Measurements from ENCODE around the gene PER1.

PER1 gene

GRCh38 chr17:8166731-8167130 is 14.5 kb upstream of the PER1 start:
- no peak for DNase-seq (ENCODE audit: low read depth in 2 of 2)

DNA sequence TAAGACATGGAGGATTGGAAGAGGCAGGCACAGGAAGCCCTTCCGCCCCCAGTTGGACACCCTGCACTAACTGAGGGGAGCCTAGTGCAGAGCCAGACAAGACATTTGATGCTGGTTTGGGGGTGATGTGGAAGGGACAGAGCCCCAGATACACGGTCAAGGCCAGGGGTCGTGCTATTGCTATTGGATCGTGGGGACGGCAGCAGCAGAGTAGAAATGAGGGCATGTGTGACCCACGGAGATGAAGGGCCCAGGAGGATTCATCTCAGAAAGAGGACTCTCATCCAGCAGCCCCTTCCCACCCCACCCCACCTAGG is 12.6 kb upstream of the PER1 start:
- DNase-seq (ENCODE audit: low read depth in 2 of 2) = no peak

DNA sequence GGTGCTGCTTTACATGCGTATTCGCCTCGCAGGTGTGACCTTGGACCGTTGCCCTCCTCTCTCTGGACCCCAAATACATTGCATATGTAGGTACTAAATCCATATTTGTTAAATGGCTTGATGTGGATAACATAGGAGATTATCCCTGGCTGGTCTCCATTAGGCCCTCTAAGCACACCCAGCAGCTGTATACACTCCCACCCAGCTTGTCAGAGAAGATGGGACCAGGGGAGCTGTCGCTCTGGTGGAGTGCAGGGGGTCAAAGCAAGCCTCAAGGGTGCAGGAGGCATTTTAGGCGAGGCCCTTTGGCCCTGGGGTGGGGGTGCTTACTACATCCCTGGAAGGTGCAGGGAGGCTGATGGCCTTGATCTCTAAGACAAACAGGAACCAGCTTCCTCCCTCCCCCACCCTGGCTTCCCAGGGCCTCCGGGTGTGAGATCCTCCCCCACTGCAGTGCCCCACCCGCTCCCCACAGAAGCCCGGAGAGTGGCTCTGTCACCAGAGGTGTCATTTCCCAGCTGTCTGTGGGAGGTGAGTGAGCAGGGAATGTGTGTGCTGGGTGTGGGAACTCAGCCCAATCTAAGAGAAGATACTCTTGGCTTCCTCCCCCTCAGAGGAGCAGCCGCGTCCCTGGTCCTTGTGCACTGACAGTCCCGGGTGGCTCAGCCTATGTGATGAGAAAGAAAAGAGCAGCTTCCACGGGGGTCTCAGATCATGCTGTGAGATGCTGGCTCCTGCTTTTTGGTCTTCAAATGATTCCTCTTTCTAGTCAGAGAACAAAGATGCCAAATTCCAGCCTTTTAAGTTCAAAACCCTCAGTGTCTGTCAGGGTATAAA is 12.0 kb upstream of the PER1 start:
- peak in 1 of 2 donors; percentile 43 for DNase-seq (ENCODE audit: low read depth in 2 of 2)

- DNase-seq (ENCODE audit: low read depth in 2 of 2) = no peak
Measured at GRCh38 chr17:8162997-8163977, 11.1 kb upstream of the PER1 start.

- peak; percentile 63 to 67 for DNase-seq (ENCODE audit: low read depth in 2 of 2)
Measured at GRCh38 chr17:8162233-8162996, 10.2 kb upstream of the PER1 start, which contains the start of gene VAMP2. Gene VAMP2, minus strand, starts transcription at chr17:8162948. Its CDS starts 69 bp downstream, at chr17:8162879.

GRCh38 chr17:8161289-8162232 is 9.4 kb upstream of the PER1 start:
- no peak for DNase-seq (ENCODE audit: low read depth in 2 of 2)

DNA sequence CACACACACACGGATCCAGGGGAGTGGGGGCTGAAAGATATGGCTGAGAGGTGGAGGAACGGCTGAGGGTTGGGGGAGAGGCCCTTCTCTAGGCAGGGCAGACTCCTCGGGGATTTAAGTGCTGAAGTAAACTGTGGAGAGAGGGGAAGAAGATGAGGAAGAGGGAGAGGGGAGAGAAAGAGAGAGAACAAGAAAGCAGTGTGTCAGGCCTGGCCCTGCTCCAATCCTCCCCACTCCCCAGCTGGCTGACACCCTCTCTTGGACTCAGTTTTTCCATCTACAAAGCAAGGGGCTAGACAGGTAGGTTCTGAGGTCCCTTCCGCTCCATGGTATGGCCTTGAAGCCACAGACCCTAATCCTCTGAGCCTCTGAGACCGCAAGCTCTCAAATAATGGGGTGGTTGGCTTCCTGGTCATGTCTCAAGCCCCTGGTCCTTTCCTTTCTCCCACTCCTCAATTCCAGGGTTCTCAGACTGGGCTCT is 8.6 kb upstream of the PER1 start:
- DNase-seq (ENCODE audit: low read depth in 2 of 2) = no peak

DNA sequence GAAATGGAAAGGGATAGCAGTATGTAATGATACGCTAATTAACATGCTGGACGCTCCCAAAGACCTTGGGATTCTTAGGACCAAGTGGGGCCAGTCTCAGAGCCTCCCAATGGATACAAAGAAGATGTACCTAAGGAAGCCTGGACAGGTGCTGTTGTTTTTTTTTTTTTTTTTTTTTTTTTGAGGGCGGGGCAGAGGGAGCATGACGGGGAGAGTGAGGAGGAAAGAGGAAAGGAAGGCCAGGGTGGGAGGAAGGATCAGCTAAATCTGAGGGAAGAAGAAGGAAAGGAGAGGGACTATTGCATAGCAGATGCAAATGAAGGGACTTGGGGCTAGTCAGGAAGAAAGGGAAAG is 8.0 kb upstream of the PER1 start:
- no peak for DNase-seq (ENCODE audit: low read depth in 2 of 2)

DNA sequence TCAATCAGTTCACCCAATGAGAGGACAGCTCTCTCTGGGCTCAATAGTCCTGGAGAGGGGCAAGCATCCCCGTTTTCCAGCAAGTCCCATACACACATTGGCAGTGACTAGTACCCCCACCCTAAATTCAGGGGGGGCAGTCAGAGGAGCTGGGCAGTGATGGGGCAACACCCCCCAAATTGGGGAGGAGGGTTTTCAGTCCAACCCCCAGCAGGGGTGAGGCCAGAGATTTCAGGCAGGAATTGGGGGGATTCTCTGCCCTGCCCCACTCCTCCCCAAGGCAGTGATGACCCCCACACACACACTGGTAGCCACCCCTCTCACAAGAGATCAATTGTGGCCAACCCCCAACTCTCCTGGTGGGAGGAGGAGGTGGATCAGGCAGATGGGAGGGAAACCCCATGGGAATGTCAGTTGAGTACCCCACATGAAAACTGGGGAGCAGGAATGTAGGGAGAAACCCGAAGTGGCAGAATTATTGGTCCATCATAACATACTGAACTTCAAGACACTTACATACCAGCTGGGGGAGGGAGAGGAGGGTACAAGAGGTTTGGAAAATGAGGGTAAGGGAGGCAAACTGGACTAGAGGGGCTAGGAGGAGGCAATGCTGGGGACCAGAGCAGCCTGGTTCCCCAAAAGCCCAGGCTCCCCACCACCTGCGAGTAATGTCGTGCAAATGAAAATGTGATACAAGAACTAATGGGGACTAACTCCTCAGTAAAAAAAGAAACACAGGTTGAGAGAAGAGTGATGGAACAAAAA is 7.4 kb upstream of the PER1 start:
- no peak for DNase-seq (ENCODE audit: low read depth in 2 of 2)

- no peak for DNase-seq (ENCODE audit: low read depth in 2 of 2)
Measured at GRCh38 chr17:8159032-8159400, 6.8 kb upstream of the PER1 start.

DNA sequence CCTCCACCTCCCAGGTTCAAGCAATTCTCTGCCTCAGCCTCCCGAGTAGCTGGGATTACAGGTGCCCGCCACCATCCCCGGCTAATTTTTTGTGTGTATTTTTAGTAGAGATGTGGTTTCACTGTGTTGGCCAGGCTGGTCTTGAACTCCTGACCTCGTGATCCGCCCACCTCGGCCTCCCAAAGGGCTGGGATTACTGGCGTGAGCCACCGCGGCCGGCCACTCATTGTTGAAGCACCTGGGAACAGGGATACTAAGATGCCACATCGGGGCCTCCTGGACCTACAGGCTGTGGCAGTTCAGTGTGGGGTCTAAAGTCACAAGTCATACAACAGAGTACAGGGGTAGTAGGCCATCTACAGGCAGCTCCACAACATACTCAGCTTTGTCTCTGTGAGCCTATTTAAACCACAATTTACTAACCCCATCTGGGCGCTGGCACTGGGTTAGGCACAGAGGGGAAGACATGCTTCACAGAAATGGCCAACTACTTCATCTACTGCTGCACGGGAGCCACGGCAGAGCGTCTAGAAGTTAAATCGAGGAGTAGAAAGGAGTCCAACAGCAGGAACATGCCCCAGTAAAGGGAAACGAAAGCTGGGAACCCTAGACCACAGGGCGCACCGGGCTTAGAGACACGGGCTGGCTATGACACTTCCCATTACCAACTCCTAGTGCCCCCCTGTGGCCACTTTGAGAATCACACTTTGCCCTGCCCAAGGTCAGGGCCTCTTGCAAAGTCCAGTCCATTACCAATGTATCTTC is 6.2 kb upstream of the PER1 start:
- peak; percentile 69 to 83 for DNase-seq (ENCODE audit: low read depth in 2 of 2)

DNA sequence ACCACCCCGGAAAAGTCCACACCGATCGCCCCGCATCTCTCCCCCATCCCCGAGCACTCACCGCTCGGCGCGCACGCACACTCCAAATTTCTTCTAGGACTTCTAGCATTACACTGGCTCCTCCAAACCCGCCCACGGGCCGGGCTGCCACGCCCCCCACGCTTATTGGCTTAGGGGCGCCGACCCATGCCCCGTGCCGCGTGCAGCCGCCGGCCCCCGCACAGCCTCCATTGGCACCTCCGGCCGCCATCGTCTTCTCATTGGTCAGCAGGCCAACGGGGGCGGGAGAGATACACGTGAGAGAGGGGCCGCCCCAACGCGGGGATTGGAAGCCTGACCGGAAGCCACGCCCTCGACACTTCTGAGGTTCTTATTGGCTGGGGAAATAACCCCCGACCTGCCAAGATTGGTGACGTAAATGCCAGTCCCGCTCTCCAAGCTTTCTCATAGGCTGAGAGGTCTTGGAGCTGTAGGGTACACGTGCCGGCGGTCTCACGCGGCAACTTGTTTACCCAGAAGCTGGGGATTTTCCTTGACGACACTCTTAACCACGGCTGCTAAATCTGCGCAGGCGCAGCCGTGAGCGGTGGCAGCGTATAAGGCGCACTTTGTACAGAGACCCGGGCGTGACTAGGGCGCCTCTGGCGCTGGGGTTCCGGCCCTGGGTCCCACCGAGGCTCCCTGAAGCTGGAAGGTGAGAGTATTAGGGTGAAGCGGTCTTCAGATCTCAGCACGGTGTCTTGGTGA is 4.2 kb upstream of the PER1 start:
- DNase-seq (ENCODE audit: low read depth in 2 of 2) = peak; percentile 99 to 100

GRCh38 chr17:8155996-8156245 is 3.7 kb upstream of the PER1 start:
- no peak for DNase-seq (ENCODE audit: low read depth in 2 of 2)

- DNase-seq (ENCODE audit: low read depth in 2 of 2) = no peak
Measured at GRCh38 chr17:8155231-8155995, 3.2 kb upstream of the PER1 start.

DNA sequence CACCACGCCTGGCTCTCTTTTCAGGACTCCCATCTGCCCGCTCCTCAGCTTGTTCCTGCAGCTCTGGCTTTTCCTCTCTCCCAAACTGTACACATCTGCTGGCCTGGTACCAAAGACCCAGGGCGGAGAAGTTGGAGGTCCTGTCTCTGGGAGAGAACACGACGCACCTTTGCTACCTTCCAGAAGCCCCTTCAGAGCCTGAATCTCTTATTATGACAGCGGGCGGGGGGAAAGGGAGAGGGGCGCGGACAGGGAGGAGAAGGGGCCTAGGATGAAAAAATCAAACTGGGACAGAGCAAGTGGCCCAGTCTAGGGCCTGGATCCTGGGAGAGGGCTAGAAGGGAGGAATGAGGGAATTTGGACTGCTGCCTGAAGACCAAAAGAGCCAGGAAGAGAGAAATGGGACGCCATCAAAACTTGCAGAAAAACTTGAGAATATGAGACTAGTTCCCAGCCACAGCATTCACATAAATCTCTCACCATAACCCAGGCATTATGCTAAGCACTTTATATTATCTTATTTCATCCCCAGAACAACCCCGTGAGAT is 2.5 kb upstream of the PER1 start:
- no peak for DNase-seq (ENCODE audit: low read depth in 2 of 2)

GRCh38 chr17:8153957-8154607 is 1.9 kb upstream of the PER1 start:
- DNase-seq (ENCODE audit: low read depth in 2 of 2) = peak in 1 of 2 donors; percentile 83

GRCh38 chr17:8153525-8153956 is 1.3 kb upstream of the PER1 start:
- DNase-seq (ENCODE audit: low read depth in 2 of 2) = no peak
